ENCODE measurements around the gene RAP1GAP2.

GRCh38 chr17:2921443-2921842, 125.2 kb downstream of the RAP1GAP2 start:
- no peak for TF ChIP-seq CTCF (IDR thresholded peaks at IDR 0.05)
- no peak for TF ChIP-seq POLR2A (IDR thresholded peaks at IDR 0.05)

Measured in heart left ventricle (tissue), 13 donors.